Ascending aorta (tissue), 2 donors: ENCODE measurements around the gene RARS2. TPM values are rescaled to one million over a fixed set of nuclear protein-coding genes. Genes with fewer than 3 reads are reported as not detected.
"Not testable (repeated sequence)": the region's sequence is repeated elsewhere in the genome, so short reads cannot be mapped to it uniquely, and the experiment has no call there.

Source experiments
- DNase-seq, 2 donors: peaks; one replicate each; pipeline ENCODE4 v3.0.0-alpha.2; 2019; ENCODE audit warnings: low spot score in 2 of 2
- H3K27ac ChIP-seq, 2 donors: fragments of 200-600 bp; sonication (generic); one replicate each; pipeline ENCODE4 v1.5.1; 2016 to 2017; ENCODE audit warnings: mild to moderate bottlenecking in 1 of 2
- H3K27me3 ChIP-seq: fragments of 200-600 bp; sonication (generic); one replicate; pipeline ENCODE4 v1.5.1; 2017
- H3K36me3 ChIP-seq, 2 donors: fragments of 200-600 bp; sonication (generic); one replicate each; pipeline ENCODE4 v1.5.1; 2016
- H3K4me1 ChIP-seq, 2 donors: fragments of 200-600 bp; sonication (generic); one replicate each; pipeline ENCODE4 v1.5.1; 2016 to 2017; ENCODE audit warnings: mild to moderate bottlenecking in 1 of 2
- H3K4me3 ChIP-seq, 2 donors: fragments of 200-600 bp; sonication (generic); one replicate each; pipeline ENCODE4 v1.5.1; 2016 to 2017; ENCODE audit warnings: mild to moderate bottlenecking in 1 of 2
- H3K9me3 ChIP-seq, 2 donors: fragments of 200-600 bp; sonication (generic); one replicate each; pipeline ENCODE4 v1.5.1; 2016
- intact Hi-C: fragments of 100-400 bp; cut with DNase I; formaldehyde crosslinking; loops from one replicate; pipeline ENCODE4 v1.15.1; 2023
- total RNA-seq: library from RNA; depleted of rRNA; stranded (reverse); fragments of >200 nt; gene quantifications from one replicate; pipeline ENCODE4 v1.1.0, GENCODE V29; 2016
- TF ChIP-seq, protein P1 (sequence below), 3 experiments: fragments of 200-600 bp in 2 of 3; fragments of 450-650 bp in 1 of 3; sonication (generic) in 2 of 3; IDR thresholded peaks; one replicate each; pipeline ENCODE4 v1.5.1; 2016 to 2019; ENCODE audit warnings: antibody characterized with exemption in 3 of 3, mild to moderate bottlenecking in 1 of 3, moderate library complexity in 1 of 3

Gene RARS2
- total RNA-seq, 1 donor from 2014 or later: 1.7 TPM

DNA sequence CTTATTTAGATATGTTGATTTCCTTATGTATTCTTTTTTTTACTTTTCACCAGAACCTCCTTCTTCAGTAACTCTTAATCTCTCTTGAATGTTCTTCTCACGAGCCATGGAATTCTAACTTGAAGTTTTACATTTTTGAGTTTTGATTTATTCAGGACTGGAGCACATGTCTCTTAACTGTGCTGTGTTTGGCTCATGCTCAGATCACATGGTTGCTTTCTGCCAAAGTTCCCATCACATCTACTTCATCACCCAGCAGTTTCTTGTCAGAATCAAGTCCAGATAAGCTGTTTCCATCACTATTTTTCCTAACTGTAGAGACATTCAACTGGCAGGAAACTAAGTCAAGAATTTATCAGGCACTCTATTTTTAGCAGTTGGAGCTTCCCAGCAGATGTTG lies 85.3 kb downstream of the RARS2 start:
- Histone ChIP-seq H3K27me3 (no peaks in the 10 kb centered on the region), H3K4me3 (no peak overlapping the region), H3K27ac (peak overlapping the region; percentile 16 to 47), H3K36me3 (peaks cover 0 to 19% of the 10 kb centered on the region in 2 donors), H3K4me1 (no peaks in the 10 kb centered on the region), H3K9me3 (no peaks in the 10 kb centered on the region)
- DNase-seq: no peak
- intact Hi-C loops: no loop called here
- TF ChIP-seq, protein P1, sequence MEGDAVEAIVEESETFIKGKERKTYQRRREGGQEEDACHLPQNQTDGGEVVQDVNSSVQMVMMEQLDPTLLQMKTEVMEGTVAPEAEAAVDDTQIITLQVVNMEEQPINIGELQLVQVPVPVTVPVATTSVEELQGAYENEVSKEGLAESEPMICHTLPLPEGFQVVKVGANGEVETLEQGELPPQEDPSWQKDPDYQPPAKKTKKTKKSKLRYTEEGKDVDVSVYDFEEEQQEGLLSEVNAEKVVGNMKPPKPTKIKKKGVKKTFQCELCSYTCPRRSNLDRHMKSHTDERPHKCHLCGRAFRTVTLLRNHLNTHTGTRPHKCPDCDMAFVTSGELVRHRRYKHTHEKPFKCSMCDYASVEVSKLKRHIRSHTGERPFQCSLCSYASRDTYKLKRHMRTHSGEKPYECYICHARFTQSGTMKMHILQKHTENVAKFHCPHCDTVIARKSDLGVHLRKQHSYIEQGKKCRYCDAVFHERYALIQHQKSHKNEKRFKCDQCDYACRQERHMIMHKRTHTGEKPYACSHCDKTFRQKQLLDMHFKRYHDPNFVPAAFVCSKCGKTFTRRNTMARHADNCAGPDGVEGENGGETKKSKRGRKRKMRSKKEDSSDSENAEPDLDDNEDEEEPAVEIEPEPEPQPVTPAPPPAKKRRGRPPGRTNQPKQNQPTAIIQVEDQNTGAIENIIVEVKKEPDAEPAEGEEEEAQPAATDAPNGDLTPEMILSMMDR (IDR thresholded peaks at IDR 0.05): no peak

- Histone ChIP-seq H3K4me3 (no peak overlapping the region), H3K36me3 (peaks cover 0 to 12% of the 10 kb centered on the region in 2 donors)
Measured at GRCh38 chr6:87501809-87502572, 87.8 kb downstream of the RARS2 start.

DNA sequence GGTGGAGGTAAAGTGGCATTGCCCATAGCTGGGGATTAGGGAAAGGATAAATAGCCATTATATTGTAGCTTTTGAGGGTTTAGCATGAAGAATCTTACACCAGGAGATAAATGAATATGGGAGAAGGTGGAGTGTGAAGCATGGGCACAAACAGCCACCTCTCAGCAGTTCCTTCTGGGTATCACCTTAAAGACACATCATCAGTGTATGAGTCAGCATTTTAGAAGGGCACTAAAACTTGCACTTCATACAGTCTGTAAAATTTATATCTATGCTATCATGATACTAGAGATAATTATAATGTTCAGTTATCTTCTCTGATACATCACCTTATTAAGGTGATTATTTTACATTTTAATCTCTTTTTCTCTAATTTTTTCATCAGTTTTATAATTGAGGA lies 91.7 kb downstream of the RARS2 start:
- TF ChIP-seq, protein P1 (IDR thresholded peaks at IDR 0.05): no peak
- intact Hi-C loops: no loop called here
- Histone ChIP-seq H3K9me3 (no peaks in the 10 kb centered on the region), H3K4me3 (no peak overlapping the region), H3K27me3 (no peaks in the 10 kb centered on the region), H3K4me1 (no peaks in the 10 kb centered on the region), H3K36me3 (peaks cover 0 to 12% of the 10 kb centered on the region in 2 donors), H3K27ac (no peak overlapping the region)
- DNase-seq: no peak

More at GRCh38 chr6:87501809-87502572, 87.8 kb downstream of the RARS2 start:
- TF ChIP-seq, protein P1 (IDR thresholded peaks at IDR 0.05): no peak
- no peaks in the 10 kb centered on the region for H3K9me3 ChIP-seq
- intact Hi-C loops: no loop called here
- no peaks in the 10 kb centered on the region for H3K27me3 ChIP-seq
- no peaks in the 10 kb centered on the region for H3K4me1 ChIP-seq
- no peak overlapping the region for H3K27ac ChIP-seq
- no peak for DNase-seq

DNA sequence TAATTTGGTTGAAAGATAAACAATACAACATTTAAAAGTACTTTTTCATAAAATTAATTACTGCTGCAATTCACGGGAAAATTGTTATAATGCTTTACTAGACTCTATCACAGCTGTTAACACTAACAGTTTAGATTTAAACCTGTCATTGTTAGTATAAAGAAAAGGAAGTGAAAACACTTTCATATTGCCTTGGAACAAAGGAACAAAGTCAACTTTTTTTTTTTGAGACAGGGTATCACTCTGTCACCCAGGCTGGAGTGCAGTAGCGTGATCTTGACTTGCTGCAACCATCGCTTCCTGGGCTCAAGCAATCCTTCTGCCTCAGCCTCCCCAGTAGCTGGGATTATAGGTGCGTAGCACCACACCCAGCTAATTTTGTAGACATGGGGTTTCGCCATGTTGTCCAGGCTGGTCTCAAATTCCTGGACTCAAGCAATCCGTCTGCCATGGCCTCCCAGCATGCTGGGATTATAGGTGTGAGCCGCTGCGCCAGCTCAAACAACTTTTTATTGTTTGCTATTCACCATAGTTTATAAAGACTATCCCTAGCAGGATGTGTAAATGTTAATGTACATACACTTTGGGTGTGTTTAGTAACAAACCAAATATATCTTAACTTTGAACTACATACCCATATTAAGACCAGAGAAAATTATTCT lies 94.9 kb downstream of the RARS2 start:
- H3K4me1 ChIP-seq: no peaks in the 10 kb centered on the region
- no peaks in the 10 kb centered on the region for H3K9me3 ChIP-seq
- no peak for DNase-seq
- no peaks in the 10 kb centered on the region for H3K27me3 ChIP-seq
- H3K4me3 ChIP-seq: no peak overlapping the region
- intact Hi-C loops: no loop called here
- TF ChIP-seq, protein P1 (IDR thresholded peaks at IDR 0.05): no peak
- peaks cover 0 to 6% of the 10 kb centered on the region in 2 donors for H3K36me3 ChIP-seq
- no peak overlapping the region for H3K27ac ChIP-seq

DNA sequence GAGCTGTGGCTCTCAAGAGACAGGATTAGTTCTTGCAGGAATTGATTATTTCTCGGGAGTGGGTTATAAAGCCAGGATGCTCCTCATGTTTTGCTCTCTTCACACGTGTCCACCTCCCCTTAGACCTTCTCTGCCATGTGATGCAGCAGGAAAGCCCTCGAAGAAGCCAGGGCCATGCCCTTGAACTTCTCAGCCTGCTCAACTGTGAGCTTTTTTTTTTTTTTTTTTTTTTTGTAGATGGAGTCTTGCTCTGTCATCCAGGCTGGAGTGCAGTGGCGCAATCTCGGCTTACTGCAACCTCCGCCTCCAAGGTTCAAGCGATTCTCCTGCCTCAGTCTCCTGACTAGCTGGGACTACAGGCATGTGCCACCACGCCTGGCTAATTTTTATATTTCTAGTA lies 100.5 kb downstream of the RARS2 start:
- not testable (repeated sequence) for H3K27ac ChIP-seq, H3K4me1 ChIP-seq

DNA sequence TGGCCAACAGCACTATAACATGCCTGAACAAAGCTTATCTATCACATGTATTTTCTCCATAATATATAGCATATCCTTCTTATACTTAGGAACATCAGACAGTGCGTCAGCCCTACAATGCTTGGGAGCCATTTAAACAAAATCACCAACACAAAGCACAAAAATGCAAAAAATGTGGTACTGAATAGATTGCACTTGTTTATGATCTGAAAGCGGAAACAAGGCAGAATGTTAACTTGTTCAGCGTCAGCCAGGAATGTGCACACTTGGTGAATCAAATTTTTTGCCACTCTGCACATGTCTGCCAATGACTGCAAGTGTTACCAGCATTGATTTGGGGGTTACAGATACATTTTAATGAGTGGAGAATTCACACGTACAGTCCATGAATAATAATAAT lies 102.2 kb downstream of the RARS2 start:
- Histone ChIP-seq H3K27ac (no peak overlapping the region), H3K36me3 (peaks cover 0 to 6% of the 10 kb centered on the region in 2 donors), H3K4me1 (no peaks in the 10 kb centered on the region), H3K4me3 (no peak overlapping the region), H3K27me3 (no peaks in the 10 kb centered on the region), H3K9me3 (no peaks in the 10 kb centered on the region)
- TF ChIP-seq, protein P1 (IDR thresholded peaks at IDR 0.05): no peak
- intact Hi-C loops: no loop called here
- no peak for DNase-seq

More for the DNA sequence above, 100.5 kb downstream of the RARS2 start:
- intact Hi-C loops, H3K4me3 ChIP-seq, H3K27me3 ChIP-seq, DNase-seq, H3K9me3 ChIP-seq, H3K36me3 ChIP-seq: not testable (repeated sequence)
